Stimulated activated CD4-positive, alpha-beta T cell treated with anti-CD3 and anti-CD28 coated beads, Interleukin-12 subunit alpha, Interleukin-12 subunit beta, amount 100 ng/mL, for 48 hours (primary cell): ENCODE measurements around the gene CCBE1.

Experiments
- DNase-seq, 3 donors: peaks; one replicate each; pipeline ENCODE4 v3.0.0-alpha.2; 2020; ENCODE audit warnings: low read depth in 2 of 3, low spot score in 1 of 3

Gene CCBE1

DNA sequence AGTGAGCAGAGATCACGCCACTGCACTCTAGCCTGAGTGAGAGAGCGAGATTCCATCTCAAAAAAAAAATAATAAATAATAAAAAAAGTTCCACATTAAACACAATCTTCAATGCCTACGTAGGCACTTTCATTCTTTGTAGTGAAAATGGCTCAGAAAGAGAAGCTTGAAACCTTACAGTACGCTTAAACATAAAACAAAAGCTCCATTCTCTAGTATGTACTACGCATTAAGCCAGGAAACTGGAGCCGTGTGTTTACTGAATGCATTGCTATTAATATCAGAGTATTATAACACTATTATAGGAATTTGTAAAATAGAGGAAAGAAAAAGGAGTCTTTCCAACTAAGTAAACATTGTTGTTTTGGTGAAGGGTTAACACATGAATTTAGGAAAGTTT is 296.8 kb downstream of the CCBE1 start:
- no peak for DNase-seq

DNA sequence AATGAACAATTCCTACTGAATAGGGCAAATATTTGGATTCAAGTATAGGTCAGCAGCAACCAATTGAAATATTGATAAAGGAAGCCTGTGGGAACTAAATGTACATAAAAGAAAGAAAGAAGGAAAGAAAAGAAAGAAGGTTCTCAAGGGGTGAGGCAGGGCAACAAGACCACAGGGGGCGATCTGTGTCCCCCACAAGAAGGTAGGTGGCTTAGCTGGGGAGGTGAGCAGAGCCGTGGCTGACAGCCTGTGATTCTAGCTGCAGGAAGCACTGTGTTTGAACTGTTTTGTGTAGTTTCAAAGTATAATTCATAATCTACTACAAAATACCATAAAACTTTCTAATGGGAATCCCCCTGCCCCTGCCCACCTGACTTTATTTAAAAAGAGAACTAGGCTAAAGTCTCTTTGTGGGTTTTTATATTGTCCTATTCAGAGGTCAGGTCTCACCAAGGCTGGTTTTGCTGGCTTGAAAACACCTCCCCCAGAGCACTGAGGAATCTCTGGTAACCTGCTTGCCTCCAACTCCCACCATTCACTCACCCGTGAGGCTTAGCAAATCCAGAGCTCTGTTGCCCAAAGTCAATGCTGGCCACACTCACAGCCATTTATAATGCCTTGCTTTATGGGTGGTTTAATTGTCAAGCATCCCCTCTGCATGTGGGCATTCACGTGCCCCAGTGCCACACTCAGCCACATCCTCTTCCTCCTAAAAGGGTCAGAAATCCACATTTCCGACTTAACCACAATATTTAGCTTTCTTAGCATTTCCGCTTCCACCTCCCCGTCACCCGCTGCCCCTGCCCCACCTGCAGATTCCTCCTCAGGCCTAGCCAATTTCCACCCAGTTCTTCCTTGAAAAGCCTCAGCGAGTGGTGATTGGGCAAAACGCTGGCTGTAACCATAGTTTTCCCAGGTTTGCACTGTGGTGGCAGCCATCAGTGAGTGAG is 301.7 kb downstream of the CCBE1 start:
- DNase-seq: no peak

DNA sequence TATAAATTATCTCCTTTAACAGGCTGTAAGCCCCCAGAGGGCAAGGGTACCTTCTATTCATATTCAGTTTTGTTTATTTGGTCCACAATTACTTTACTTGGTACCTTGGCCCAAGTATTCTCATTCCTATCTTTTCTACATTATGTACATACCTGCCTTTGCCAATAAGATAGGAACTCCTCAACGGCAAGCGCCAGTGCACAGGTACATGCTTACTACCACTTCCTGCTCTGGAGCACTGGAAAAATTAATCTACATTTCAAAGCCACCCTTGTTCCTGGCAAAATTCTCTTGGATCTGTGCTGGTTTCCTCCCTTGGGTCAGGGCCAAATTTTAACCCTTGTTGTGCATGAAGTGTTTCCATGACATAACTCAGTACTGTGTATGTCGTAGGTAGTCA is 303.8 kb downstream of the CCBE1 start:
- DNase-seq: no peak

DNA sequence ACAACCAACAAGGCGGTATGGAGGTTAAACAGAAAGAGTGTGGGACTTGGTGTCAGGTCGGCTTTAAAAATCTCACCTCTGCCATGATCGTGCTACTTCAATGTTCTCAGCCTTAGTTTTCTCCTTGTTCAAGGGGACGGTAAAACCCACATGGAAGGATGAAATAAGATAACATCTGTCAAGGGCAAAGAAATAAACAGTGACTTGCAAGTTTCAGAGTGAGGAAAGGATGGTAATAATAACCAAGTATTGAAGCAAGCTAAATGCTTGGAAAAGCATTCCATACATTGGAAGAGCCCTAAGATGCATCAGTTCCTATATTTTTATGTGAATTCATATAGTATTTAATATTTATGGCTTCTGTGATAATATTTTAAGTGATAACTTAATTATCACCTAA is 308.4 kb downstream of the CCBE1 start:
- DNase-seq: no peak

DNA sequence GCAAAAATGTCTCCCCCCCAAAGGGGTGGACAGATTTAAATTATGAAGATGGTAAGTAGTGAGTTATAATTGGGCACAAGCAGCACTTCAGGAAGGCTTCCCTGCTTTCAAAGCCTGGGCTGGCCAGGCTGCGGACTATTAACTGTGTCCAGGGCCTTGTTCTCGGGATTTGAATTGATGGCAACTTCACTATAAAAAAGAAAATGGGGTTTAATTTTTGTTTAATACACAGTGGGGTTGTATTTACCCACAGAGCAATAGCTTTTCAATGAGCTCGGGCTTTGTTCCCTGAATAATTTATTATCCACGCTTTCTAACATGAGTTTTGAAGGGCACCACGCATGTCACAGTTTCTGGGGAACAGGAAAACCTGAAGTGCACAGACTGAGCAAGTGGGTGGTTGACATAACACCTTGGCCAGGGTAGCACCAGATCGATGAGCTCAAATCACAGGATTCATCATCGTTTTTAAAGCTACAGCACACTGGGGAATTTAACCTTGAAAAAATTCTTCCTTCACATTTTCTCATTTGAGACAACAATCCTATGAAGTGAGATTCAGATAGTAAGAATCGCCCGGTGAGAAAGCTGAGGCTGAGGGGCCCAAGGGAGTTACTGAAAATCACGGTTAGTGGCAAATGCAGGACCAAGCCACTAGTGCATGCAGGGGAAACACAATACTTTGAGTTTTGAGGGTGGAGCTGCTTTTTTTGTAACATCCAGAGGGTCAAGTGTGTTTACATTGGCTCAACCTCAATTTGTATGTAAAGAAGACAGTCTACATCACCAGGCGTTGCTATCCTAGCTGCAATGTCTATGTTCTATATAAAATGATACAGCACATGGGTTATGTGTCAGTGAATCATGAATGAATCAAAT is 309.3 kb downstream of the CCBE1 start:
- no peak for DNase-seq

DNA sequence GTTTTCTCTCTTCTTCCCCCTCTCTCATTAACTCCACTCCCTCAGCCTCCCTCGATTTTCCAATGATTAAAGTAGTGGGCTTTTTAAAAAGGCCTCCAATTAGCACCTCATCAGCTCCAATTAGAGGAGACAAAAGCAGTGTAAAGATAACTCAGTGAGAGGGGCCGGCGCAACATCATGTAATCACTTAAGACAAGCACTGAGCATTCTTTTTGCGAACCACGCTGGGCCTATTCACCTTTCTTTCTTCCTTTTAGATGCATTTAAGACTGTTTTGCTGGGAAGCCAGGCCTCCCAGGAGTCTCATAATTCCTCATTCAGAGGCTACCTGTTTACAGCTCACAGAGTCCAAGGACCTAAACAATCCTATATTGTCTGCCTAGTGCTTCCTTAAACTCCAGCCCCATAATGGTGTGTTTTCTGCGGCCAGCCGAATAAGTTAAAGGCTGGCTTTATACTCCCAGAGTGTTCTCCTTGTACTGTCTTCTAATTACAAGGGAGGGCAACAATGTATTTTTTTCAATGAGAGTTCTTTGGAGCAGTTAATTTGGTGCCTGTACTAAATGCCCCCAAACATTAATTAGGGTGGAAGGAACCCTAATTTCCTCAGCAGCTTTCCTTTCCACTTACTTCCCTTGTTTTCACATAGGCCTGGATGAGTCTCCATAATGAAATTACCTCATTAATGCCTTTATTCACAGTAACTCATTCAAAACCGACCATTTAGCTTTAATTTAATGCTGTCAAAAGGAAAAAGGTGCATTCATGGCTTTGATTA is 310.1 kb downstream of the CCBE1 start:
- DNase-seq: no peak

DNA sequence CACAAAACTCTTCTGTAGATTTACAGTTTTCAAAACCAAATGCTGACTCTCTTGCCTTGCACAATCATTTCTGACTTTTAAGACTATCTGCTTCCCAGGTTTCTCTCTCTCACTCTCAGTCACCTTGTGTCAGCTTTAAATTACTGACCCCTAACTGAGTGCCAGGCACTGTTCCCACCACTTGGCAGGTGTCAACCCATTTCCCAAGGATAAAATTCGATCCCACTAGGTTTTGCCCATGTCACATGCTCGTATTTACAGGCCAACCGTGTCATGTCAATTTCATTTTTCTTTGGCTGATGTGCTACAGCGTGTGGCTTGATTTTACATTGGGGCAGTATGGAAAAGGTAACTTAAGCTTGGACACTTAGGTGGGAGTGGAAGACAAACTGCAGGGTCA is 312.0 kb downstream of the CCBE1 start:
- DNase-seq: no peak

DNA sequence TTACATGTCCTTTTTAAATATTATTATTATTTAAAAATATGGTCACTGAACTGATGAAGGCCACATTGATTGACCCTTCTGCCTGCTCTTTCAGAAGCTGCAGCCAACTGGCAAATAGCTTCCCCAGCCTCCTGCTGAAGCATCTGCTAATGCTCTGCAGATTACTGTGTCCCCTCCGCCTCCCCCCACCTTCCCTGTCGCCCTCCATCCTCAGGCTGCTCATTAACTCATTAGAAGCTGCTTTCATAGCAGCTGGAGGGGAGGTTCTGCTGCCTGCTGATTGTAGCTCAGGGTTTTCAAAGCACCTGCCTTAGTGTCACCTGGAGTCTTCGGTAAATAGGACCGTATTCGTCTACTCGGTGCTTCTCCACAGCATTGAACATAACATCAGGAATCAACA is 313.4 kb downstream of the CCBE1 start:
- DNase-seq: no peak

DNA sequence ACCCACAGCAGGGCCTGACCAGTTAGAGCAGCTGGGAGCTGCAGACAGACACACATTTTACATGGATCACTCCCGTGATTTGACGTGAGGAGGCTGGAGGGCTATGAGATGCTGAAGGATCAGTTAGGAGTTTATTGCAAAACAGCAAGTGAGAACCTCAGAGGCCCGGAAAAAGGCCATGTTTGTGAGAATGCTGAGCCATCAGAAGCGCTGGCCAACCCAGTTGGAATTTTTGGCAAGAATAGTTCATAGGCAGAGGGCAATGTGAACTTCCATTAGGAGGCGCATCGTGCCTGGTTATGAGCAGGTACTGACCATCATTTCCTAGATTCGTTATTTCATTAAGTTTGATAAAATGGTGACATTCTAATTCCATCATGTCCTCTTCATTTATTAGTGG is 314.8 kb downstream of the CCBE1 start:
- no peak for DNase-seq

DNA sequence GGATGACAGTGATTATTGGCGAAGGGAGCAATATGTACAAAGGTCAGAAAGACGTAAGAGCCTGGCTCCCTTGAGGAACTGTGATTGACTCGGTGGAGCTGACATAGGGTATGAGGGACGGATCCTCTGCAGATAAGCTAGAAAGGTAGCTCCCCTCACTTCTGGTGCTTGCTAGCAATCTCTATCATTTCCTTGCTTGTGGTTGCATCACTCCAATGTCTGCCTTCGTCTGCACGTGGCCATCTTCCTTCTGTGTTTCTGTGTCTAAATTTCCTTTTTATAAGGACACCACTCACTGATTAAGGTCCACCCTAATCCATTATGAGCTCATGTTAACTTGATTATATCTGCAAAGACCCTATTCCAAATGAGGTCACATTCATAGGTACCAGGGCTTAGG is 315.3 kb downstream of the CCBE1 start:
- DNase-seq: no peak
